GM19463 (cell line): ENCODE data around the gene PTBP1.

Experiments used
- ATAC-seq: cut with Tn5 transposase; IDR thresholded peaks from one replicate; pipeline ENCODE4 v1.9.1; 2021; ENCODE audit warnings: mild to moderate bottlenecking, moderate library complexity; ENCODE audit not compliant: unreplicated experiment

Gene PTBP1

DNA sequence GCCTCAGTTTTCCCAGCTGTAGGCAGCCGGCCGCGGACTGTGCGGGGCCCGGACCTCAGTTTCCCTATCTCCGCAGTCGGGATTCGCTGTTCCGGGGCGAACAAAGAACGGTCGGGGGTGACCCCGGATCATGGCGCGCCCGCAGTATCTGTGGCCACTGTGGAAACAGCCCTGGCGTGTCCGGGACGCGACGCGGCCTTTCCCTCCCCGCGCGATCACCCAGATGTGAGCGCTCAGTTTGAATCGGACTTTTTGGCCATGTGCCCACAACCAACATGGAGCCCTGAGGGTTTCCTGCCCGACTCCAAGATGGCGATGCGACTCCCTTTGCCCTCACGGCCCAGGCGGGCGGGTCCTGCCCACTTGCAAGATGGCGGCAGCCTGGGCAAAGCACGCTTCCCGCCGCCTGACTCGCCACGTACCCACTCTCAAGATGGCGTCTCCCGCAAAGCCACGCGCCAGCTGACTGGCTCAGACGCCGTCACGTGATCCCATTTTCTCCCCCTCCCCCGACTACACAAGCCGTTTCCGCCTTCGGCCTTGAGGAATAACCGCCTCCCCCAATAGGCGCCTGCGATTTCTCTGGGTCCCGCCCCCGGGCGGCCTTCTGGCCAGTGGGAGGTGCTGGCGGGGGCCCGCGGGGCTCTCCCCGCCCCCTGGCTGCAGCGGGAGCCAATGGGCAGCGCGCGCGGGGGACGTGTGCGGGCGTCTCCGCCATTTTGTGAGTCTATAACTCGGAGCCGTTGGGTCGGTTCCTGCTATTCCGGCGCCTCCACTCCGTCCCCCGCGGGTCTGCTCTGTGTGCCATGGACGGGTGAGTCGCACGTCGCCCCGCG lies at the start of gene PTBP1:
TSS of gene PTBP1 (plus strand) at position 761 of the 836 bp plus-strand sequence. CDS start at position 807, 46 bp downstream.
- peak; percentile 73 for ATAC-seq

DNA sequence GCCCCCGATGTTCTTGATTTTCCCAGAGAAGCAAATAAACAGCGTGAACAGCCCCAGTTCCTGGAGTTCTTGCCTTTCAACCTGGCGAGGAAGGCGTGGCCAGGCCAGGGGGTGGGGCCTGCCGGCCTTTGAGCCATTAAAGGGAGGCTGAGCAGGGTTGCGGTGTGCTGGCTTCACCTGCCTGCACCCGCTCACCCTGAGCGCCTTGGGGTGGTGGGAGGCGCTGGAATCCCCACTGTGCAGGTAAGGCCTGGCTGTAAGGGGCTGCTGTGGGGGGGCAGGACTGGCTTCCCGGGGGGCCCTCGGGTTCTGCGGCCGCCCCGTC lies 49.0 kb upstream of the PTBP1 start:
- ATAC-seq: no peak

DNA sequence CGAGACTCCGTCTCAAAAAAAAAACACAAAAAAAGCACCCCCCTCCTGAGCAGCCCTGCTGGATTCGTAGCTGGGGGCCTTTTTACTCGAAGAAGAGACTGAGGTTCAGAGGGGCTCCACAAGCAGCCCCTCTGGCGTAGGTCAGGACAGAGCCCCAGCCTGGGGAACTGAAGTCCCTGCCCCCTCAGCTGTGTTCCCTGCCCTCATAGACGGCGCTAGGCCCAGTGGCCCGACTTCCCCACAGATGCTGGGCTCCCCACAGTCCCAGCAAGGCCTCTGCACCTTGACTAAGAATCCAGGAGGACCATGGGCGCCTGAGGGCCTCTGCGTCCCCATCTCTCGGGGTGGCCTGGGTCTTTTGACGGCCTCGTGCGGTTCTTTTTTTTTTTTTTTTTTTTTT lies 47.4 kb upstream of the PTBP1 start:
- ATAC-seq: no peak

DNA sequence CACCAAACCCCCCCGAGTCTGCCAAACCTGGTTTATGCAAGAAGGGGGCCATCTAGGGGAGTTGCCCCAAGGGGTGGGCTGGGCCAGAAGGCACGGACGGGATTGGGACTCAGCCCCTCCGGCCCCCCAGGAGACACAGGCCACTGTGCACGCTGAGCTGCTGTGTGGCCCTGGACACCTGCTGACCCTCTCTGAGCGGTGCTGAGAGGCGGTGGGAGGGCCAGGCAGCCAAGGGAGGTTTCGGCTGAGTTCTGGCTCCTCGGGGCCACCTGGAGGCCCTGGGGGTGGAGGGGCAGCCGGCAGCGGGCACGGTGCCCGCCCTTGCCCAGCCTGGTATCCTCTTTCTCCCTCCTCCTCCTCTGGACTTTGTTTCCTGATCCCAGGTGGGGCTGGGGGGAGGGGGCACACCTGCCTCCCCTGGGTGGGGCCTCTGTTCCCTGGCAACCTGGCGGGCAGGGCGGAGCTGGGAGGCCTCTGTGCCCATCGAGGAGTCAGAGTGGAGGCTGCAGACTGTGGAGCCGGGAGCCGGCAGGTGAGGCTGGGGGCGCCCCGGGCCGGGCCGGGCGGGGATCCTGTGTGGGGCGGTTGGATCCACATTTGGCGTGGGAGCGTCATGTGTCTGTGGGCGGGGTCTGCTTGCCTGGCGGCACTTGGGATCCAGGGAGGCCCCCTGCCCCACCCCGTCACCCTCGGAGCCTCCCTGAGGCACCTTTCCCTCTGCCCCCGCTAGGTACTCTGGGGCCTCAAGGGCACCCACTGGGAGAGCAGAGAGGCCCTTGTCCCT lies 46.4 kb upstream of the PTBP1 start, which contains the start of gene MISP:
TSS of gene MISP (plus strand) at position 473 of the 784 bp plus-strand sequence. CDS start 5,835 bp downstream, outside the sequence.
- no peak for ATAC-seq

DNA sequence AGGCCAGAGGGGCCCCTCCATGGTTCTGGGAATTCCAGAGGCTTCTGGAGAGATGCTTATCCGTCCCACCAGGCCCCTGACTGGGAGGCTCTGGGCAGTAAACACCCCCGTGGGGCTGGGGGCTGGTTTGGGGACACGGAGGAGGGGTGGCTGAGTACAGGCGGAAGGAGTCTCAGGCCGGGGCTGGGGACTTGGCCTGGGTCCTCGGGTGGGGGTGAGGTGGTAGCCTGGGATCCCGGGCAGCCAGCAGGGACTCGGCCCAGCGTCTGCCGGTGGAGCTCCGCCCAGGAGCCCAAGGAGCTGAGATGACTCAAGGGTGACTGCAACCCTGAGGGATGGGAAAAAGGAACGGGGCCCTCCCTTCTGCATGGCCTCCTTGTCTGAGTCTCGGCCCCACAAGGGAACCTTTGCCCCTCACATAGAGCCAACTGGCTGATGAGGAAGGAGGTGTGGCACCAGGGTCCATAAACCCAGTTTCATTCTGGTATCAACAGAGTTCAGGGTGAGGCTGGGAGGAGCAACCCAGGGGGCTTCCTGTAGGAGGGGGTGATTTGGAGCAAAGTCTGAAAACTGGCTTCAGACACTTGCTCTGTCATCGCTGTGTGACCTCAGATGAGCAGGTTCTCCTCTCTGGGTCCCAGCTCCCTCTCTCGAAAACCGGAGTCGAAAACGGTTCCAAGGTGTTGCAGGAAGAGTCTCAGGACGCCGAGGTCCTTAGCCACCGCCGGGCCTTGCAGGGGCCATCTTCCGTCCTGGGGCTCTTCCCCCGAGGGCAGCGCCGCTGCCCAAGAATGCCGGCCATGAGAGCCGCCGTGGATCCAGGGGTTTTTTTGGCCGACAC lies 45.5 kb upstream of the PTBP1 start:
- no peak for ATAC-seq

DNA sequence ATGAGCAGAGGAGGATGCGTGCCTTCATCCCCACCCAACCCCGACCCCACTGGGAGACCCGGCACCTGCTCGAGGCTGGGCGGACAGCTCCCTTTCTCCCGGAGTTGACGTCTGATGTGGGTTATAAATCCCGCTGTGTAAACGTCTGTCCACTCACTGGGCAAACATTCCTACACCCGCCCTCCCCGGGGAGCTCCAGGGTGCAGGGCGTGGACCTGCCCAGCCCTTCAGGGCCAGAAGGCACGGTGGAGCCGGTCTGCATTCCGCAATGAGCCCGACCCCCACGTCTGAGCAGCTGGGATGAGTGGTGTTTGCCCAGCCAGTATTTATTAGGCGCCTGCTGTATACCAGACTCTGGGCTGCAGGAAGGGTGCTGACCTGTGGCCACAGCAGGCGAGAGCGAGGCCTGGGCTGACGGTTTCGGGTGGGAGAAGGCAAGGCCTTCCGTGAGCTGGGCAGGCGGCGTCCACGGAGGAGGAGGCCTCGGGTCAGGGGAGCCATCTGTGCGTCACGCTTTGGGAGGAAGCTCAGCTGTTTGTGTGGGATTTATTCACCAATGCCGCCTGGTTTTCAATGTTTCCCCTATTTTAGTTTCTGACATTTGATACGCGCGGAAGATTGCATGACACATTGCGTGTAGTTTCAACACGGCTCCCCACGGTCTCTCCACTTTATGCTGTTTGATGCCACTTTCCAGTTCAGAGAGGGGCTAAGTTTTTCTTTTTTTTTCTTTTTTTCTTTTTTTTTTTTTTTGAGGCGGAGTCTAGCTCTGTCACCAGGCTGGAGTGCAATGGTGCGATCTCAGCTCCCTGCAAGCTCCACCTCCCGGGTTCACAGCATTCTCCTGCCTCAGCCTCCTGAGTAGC lies 44.4 kb upstream of the PTBP1 start:
- no peak for ATAC-seq

DNA sequence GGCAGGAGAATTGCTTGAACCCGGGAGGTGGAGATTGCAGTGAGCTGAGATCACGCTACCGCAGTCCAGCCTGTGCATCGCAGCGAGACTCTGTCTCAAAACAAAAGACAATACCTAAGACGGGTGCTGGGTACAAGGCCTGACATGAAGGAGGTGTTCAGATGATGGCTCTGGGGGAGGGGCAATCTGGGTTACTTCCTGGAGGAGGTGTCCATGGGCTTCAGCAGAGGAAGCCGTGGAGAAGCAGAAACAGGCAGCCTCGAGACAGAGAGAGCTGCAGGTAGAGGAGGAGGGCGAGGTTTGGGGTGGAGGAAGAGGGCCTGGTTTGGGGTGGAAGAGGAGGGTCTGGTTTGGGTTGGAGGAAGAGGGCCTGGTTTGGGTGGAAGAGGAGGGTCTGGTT lies 42.7 kb upstream of the PTBP1 start:
- ATAC-seq: no peak

DNA sequence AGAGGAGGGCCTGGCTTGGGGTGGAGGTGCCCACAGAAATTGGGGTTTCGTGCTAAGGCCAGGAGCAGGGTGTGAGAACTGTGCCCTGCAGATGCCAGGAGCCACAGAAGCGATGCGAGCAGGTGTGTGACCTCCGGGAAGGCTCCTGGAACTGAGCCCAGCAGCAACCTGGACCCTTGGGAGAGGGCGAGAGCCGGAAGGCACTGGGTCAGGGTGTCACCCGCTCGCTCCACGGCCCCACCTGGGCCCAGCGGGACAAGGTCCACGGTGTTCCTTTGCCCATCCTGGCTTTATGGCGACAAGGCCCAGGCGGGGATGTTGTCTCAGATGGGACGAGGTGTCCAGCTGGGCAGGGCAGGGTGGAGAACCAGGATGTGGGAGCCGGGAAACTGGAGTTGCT lies 42.2 kb upstream of the PTBP1 start:
- no peak for ATAC-seq

DNA sequence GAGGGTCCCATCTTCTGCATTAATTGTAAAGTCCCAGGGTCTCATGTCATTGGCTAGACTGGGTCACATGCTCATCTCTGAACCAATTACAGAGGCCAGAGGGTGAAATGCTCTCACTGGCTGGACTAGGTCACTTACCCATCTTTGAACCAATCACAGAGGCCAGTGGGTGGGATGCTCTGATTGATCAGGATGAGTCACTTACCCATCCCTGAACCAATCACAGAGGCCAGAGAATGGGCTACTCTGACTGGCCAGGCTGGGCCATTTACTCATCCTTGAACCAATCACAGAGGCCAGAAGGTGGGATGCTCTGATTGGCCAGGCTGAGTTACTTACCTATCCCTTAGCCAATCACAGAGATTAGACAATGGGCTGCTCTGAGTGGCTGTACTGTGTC lies 41.0 kb upstream of the PTBP1 start:
- no peak for ATAC-seq

DNA sequence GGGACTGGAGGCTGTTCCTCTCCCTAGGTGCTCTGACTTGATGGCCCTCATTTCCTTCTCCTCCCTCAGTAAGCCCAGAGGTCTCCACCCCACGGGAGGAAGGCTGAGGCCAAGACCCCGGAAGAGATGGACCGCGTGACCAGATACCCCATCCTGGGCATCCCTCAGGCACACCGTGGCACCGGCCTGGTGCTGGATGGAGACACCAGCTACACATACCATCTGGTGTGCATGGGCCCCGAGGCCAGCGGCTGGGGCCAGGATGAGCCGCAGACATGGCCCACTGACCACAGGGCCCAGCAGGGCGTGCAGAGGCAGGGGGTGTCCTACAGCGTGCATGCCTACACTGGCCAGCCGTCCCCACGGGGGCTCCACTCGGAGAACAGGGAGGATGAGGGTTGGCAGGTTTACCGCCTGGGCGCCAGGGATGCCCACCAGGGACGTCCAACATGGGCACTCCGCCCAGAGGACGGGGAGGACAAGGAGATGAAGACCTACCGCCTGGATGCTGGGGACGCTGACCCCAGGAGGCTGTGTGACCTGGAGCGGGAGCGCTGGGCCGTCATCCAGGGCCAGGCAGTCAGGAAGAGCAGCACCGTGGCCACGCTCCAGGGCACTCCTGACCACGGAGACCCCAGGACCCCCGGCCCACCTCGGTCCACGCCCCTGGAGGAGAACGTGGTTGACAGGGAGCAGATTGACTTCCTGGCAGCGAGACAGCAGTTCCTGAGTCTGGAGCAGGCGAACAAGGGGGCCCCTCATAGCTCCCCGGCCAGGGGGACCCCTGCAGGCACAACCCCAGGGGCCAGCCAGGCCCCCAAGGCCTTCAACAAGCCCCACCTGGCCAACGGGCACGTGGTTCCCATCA lies 40.2 kb upstream of the PTBP1 start:
- no peak for ATAC-seq

DNA sequence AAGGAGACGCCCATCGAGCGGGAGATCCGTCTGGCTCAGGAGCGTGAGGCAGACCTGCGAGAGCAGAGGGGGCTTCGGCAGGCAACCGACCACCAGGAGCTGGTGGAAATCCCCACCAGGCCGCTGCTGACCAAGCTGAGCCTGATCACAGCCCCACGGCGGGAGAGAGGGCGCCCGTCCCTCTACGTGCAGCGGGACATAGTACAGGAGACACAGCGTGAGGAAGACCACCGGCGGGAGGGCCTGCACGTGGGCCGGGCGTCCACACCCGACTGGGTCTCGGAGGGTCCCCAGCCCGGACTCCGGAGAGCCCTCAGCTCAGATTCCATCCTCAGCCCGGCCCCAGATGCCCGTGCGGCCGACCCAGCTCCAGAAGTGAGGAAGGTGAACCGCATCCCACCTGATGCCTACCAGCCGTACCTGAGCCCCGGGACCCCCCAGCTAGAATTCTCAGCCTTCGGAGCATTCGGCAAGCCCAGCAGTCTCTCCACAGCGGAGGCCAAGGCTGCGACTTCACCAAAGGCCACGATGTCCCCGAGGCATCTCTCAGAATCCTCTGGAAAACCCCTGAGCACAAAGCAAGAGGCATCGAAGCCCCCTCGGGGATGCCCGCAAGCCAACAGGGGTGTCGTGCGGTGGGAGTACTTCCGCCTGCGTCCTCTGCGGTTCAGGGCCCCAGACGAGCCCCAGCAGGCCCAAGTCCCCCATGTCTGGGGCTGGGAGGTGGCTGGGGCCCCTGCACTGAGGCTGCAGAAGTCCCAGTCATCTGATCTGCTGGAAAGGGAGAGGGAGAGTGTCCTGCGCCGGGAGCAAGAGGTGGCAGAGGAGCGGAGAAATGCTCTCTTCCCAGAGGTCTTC lies 39.2 kb upstream of the PTBP1 start:
- ATAC-seq: no peak

DNA sequence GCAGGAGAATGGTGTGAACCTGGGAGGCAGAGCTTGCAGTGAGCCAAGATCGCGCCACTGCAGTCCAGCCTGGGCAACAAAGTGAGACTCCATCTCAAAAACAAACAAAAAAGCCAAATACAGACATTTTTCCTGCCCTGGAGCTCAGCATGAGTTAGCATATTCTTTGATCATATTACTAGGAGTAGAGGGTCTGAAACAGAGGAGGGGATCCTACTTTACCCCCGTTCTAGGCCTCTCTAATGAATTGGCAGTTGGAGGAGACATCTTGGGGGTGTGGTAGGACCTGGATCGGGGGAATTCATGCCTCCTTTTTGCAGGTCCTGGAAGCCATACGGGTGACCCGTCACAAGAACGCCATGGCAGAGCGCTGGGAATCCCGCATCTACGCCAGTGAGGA lies 34.1 kb upstream of the PTBP1 start:
- no peak for ATAC-seq

DNA sequence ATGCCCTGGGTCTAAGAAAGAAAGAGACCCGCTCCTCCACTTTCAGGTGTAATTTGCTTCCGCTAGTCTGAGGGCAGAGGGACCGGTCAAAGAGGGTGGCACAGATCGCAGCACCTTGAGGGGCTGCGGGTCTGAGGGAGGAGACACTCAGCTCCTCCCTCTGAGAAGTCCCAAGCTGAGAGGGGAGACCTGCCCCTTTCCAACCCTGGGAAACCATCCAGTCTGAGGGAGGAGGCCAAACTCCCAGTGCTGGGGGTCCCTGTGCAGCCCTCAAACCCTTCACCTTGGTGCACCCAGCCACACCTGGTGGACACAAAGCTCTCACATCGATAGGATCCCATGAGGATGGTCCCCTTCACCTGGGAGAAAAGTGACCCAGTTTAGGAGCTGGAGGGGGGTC lies 33.4 kb upstream of the PTBP1 start:
- ATAC-seq: no peak

DNA sequence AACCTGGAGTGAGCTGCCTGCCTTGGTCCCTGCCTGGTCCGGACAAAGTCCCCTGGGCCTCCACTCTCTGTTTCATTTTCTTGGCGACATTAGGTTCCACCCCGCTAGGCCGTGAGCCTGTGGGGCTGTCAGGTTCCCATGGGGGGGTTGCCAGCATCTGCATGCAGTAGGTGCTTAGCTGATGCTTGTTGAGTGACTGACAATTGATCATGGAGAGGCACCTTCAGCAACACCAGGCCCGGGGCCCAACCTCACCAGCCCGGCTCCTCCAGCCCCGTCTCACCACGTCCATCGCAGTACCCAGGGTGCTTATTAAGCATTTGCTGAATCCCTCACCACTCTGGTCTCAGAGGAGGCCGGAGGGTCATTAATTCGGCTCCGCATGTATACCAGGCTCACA lies 33.0 kb upstream of the PTBP1 start:
- no peak for ATAC-seq

DNA sequence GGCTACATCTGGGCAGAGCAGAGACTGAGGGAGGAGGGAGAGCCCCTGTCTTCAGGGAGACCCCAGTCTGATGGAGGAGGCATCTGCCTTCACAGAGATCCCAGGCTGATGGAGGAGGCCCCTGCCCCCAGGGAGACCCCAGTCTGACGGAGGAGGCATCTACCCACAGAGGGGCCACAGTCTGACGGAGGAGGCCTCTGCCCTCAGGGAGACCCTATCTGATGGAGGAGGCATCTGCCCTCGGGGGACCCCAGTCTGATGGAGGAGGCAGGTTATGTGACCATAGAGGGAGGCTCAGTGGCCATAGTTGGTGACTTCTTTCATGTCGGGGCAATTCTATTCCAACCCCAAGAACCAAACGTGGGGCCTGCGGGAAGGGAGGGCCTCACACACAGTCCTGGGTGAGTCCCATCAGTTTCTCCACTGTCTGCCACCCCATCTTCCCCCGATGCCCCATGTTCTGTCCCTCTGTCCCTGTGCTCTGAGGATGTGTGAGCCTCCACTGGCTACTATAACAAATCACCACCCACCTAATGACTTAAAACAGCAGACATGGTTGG lies 32.0 kb upstream of the PTBP1 start:
- no peak for ATAC-seq

DNA sequence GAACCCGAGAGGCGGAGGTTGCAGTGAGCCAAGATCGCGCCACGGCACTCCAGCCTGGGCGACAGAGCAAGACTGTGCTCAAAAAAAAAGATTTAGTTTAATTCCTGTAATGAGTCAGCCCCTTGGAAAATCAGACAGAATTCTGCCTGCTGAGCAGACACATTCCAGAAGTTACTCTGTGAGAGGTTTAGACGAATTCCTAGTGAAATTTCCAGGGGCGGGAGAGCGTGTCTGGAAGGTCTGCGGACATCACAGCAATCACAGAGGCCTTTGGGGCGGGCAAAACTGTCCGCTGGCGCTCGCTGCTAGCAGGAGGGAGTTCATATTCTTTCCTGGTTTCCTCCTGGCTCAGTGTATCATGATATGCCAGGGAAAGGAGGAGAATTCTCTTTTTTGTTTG lies 28.8 kb upstream of the PTBP1 start:
- ATAC-seq: no peak

DNA sequence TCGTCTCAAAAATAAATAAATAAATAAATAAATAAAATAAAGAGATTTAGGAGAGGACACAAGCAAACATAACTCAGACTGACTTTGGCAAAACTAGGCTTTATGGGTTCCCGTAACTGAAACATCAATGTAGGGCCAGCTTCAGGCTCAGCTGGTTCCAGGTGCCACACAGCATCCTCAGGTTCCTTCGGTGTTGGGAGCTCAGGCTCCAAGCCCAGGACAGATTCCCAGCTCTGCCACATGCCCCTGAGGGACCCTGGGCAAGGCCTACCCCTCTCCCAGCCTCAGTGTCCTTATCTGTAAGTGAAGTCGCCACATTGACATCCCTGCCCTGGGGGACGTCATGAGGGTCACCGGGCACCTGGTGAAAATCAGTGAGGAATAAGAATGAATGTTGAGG lies 27.6 kb upstream of the PTBP1 start:
- ATAC-seq: no peak

DNA sequence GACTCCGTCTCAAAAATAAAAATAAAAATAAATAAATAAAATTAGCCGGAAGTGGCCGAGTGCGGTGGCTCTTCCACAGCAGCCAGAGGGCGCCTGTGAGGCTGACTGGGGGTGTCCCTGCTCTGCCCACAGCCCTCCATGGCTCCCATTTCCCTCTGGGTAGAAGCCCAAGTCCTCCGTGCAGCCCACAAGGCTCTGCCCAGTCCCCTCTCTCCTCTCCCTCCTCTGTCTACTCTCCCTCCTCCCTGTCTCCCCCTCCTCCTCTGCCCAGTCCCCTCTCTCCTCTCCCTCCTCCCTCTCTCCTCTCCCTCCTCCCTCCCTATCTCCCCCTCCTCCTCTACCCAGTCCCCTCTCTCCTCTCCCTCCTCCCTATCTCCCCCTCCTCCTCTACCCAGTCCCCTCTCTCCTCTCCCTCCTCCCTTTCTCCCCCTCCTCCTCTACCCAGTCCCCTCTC lies 25.9 kb upstream of the PTBP1 start:
- ATAC-seq: no peak
